ENCODE results near the gene TEC. TPM values are rescaled to one million over a fixed set of nuclear protein-coding genes. Genes with fewer than 3 reads are reported as not detected.

TEC gene
- polyA plus RNA-seq, 1 of the 3 experiments (the other 2 are of a cell fraction): 0.85 TPM

- TF ChIP-seq SIN3A (IDR thresholded peaks at IDR 0.05; ENCODE audit: borderline replicate concordance, low read depth, low read length) (no peak), FOSL2 (IDR thresholded peaks at IDR 0.05; ENCODE audit: borderline replicate concordance, low read depth) (no peak), REST (IDR thresholded peaks at IDR 0.05; ENCODE audit: low read depth, low read length) (no peak), MEF2A (IDR thresholded peaks at IDR 0.05; ENCODE audit: borderline replicate concordance, low read depth) (no peak), FOXM1 (IDR thresholded peaks at IDR 0.05; ENCODE audit: low read depth) (no peak), FOXJ3 (CRISPR knock-in tag; IDR thresholded peaks at IDR 0.05) (no peak)
Observed at GRCh38 chr4:48275686-48276085, 6.0 kb upstream of the TEC start (continued).

GRCh38 chr4:48275247-48275646, 5.6 kb upstream of the TEC start:
- peaks cover 7% of the 10 kb centered on the region for H3F3A ChIP-seq (replicated peaks; ENCODE audit: insufficient read depth)
- ChIA-PET POLR2A (no interaction called here), CTCF (interaction anchor here (1.0 to 1.5 kb wide), 3 partner anchors 15 to 147 kb away, joined by 3 to 4 read pairs (median 4); no protein-coding TSS in a partner anchor)
- H3K4me1 ChIP-seq (ENCODE audit: control insufficient read depth in 1 of 2, insufficient read depth in 2 of 2, low read depth in 1 of 2, low read length in 1 of 2): no peaks in the 10 kb centered on the region; a peak in 1 of 4 replicates
- H3K27me3 ChIP-seq (ENCODE audit: insufficient read depth): no peaks in the 10 kb centered on the region
- WGBS (ENCODE audit: low lambda C conversion rate): 41% methylated on average over 3 of the region's 3 CpGs
- H4K20me1 ChIP-seq (ENCODE audit: insufficient read depth): no peaks in the 10 kb centered on the region
- no peaks in the 10 kb centered on the region for H3K9me2 ChIP-seq
- H3K9ac ChIP-seq: no peak overlapping the region
- H3K79me2 ChIP-seq (ENCODE audit: insufficient read depth): no peaks in the 10 kb centered on the region
- no peak overlapping the region for H3K4me3 ChIP-seq (ENCODE audit: low read depth in 2 of 2, low read length in 1 of 2)
- peak; percentile 31; the same call in 1 of the 2 replicates for TF ChIP-seq SMC3 (IDR thresholded peaks at IDR 0.05; ENCODE audit: low read depth, low read length)
- TF ChIP-seq CTCF (IDR thresholded peaks at IDR 0.05): peak; percentile 66
- TF ChIP-seq POLR2AphosphoS5 (IDR thresholded peaks at IDR 0.05; ENCODE audit: low read depth, low read length): no peak
- peak; percentile 49 for TF ChIP-seq RAD21 (IDR thresholded peaks at IDR 0.05; ENCODE audit: low read length)
- H3K36me3 ChIP-seq (replicated peaks in 1 of 2; ENCODE audit: control insufficient read depth in 1 of 2, insufficient read depth in 2 of 2, low read length in 1 of 2): no peaks in the 10 kb centered on the region
- no peak overlapping the region for H3K4me2 ChIP-seq
- no peak overlapping the region for H2AFZ ChIP-seq (ENCODE audit: low read depth)
- no peak overlapping the region for H3K27ac ChIP-seq (ENCODE audit: low read depth in 2 of 2, low read length in 1 of 2)
- no peak for DNase-seq
- no peaks in the 10 kb centered on the region for H3K9me3 ChIP-seq

- H3K9me3 ChIP-seq: no peaks in the 10 kb centered on the region
- H3K79me2 ChIP-seq (ENCODE audit: insufficient read depth): no peaks in the 10 kb centered on the region
- TF ChIP-seq RCOR1 (IDR thresholded peaks at IDR 0.05; ENCODE audit: low read length) (no peak), EZH2phosphoT487 (IDR thresholded peaks at IDR 0.05; ENCODE audit: borderline replicate concordance, low read depth) (no peak)
- H3K9ac ChIP-seq: no peak overlapping the region
- H2AFZ ChIP-seq (ENCODE audit: low read depth): no peak overlapping the region
- no peaks in the 10 kb centered on the region for H4K20me1 ChIP-seq (ENCODE audit: insufficient read depth)
- peaks cover 11% of the 10 kb centered on the region for H3F3A ChIP-seq (replicated peaks; ENCODE audit: insufficient read depth)
- peaks cover 0 to 2% of the 10 kb centered on the region in 2 experiments; a peak in 1 of 4 replicates for H3K4me1 ChIP-seq (ENCODE audit: control insufficient read depth in 1 of 2, insufficient read depth in 2 of 2, low read depth in 1 of 2, low read length in 1 of 2)
- 96% methylated on average over 11 of the region's 11 CpGs for WGBS (ENCODE audit: low lambda C conversion rate)
- ChIA-PET POLR2A (no interaction called here), CTCF (interaction anchor here (0.8 kb wide), 1 partner anchor 32 kb away, joined by 3 read pairs; no protein-coding TSS in a partner anchor)
- no peak overlapping the region for H3K4me3 ChIP-seq (ENCODE audit: low read depth in 2 of 2, low read length in 1 of 2)
- H3K27me3 ChIP-seq (ENCODE audit: insufficient read depth): no peaks in the 10 kb centered on the region
- no peak overlapping the region for H3K4me2 ChIP-seq
- no peaks in the 10 kb centered on the region for H3K36me3 ChIP-seq (replicated peaks in 1 of 2; ENCODE audit: control insufficient read depth in 1 of 2, insufficient read depth in 2 of 2, low read length in 1 of 2)
- no peaks in the 10 kb centered on the region for H3K9me2 ChIP-seq
- H3K27ac ChIP-seq (ENCODE audit: low read depth in 2 of 2, low read length in 1 of 2): no peak overlapping the region
- DNase-seq: no peak
Observed at GRCh38 chr4:48271626-48272025, 2.0 kb upstream of the TEC start.

All from SK-N-SH (cell line).